ENCODE data around the gene ASAP2.

ASAP2 gene

DNA sequence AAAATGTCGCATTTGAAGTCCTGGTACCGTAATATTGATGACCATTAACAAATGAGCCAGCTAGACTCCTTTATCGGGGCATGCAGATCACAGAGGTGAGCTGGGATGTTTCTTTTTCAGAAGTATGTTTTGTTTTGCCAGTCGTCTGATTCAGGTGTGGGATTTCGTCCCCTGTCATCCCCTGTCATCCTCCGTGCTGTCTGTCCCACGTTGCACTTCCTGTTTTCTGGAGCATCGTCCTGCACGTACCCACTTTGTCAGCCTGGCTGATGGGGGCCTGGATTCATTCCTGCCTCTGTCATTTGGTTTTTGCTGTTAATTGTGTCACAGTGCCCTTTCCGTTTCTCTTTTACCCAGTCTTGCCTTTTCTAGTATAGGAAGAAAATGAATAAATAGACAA, 72.8 kb downstream of the ASAP2 start:
- DNase-seq, result no peak

DNA sequence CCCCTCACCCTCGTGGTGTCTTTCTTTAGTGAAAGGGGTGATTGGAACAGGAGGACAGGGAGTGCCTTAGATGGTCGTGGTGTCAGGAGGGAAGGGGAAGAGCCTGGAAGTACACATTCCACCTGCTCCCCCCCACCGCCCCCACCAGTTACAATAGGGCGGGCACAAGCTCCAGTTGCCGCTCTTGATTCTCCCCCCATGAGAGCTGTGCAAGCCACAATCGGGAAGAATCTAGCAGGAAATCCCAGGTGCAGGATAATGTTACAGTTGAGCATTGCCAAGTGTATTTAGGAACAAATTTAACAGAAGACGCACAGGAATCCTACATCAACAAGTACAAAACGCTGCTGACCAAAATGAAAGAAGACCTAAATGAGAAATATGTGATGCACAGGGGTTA, 73.6 kb downstream of the ASAP2 start:
- no peak for DNase-seq

DNA sequence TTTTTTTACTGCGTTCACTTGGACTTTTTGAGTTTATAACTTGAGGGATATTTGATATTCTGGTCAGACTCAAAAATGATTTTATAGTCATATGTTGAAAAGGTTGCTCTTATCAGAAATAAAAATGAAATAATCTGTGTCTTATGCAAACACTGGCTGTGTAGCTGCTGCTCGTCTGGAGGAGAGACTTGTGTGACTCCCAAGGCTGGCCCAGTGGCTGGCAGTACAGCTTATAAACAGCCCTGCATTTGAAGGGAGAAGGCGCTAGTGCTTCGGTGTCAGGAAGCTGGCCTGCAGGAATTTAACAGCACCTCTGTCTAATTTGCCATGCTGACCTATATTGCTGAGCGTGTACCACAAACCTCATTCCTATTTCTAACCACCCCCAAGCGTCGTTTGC, 74.5 kb downstream of the ASAP2 start:
- no peak for DNase-seq

DNA sequence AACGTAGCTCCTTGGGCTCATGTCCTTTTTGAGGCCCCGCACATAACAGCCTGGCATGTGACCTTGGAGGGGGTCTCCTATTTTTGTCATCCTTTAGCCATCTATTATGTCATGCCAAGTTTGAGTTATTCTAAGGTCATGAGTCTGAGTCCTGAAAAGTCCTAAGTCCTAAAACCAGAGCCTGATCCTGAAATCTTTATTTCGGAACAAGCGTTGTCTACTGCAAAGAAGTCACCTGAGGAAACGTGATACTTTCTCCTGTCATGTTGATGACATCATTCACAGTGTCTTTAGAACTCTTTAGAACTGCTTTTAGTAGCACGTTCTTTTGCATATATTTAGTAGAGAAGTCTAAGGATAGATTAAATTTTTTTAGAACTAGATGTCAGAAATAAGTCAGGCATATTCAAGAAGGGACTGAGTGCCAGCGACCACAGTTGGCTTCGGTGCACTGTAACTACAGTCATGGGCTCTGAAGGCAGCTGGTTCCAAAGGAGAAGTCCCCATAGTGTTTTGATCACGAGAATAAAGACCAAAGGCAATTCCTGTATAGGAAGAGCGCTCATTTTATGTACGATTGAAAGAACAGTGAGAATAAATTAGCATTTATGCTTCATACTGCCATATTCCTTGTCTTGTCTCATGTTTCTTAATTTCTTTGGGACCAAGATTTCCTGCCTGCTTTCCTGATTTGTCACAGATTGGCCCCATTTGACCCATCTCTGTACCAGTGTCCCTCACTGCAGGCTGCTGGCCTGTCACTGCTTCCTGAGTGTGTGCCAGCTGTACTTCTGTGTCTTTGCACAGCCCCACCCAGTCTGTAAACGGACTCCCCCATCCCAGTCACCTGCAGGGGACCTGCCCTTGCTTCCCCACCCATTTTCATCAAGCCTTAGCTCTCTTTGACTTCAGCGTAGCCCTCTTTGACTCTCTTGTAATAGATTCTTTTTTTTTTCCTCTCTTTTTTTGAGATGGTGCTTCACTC, 75.8 kb downstream of the ASAP2 start:
- no peak for DNase-seq

DNA sequence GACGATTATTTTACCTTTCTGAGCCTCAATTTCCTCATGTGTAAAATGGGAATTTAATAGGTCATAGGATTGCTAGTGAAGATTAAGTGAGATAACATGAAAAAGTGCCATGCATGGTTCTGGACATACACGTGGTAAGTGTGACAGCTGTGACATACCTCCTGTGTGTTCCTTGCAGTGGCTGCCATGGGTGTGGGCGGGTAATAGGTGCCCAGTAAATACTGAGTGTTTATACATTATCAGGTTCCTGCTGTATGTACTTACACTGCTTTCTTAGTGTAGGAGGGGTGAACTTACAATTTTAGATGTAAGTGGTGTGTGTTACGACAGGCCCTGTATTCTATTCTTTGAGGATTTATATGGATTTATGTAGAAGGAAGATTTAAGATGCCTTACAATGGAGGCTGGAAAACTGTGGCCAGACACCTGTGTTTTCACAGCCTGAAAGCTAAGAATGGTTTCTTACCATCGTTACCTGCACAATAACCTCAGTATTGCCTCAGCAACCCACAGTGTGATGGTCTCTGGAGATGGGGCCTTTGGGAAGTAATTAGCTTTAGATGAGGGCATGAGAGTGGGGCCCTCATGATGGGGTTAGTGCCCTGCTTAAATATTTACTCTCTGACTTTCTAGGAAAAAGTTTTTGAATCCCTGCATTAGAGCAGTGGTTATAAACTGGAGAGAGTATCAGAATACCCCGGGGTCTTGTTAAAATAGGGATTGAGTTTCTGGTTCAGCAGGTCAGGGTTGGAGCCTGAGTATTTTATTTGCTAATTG, 78.1 kb downstream of the ASAP2 start:
- no peak for DNase-seq

DNA sequence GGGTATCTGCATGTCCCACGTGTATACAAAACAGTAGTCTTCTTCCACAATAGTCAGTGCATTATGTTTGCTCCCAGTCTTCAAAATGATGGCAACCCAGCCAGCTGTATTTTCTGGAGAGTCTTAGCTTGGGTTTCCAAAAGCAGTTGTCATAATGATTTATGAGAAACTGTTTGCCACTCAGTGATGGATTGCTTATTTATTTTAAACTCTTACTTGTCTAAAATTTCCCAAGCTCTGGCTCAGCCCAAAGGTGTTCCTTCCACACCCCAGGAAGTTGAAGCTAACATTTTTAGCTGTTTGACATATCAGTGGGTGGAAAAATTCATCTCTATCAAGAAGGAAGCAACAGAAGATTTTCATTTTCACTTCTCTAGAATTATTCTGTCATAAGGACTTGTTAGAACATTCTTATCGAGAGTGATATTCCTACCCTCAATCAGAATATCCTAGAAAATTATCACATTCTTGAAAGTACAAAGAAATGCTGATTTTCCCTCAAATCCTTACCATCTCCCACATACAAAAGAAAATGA, 78.8 kb downstream of the ASAP2 start:
- DNase-seq, result no peak

DNA sequence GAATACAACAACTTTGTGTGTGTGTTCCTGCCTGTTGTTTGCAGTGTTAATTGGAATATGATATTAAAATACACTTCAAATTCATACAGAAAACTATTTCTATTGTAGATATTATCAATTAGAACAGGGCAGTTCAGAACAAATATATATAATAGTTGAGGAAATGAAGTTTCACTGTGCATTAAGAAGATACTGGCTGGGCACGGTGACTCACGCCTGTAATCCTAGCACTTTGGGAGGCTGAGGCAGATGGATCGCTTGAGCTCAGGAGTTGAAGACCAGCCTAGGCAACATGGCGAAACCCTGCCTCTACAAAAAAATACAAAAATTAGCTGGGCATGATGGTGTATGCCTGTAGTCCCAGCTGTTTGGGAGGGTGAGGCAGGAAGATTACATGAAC, 79.3 kb downstream of the ASAP2 start:
- DNase-seq, result no peak

DNA sequence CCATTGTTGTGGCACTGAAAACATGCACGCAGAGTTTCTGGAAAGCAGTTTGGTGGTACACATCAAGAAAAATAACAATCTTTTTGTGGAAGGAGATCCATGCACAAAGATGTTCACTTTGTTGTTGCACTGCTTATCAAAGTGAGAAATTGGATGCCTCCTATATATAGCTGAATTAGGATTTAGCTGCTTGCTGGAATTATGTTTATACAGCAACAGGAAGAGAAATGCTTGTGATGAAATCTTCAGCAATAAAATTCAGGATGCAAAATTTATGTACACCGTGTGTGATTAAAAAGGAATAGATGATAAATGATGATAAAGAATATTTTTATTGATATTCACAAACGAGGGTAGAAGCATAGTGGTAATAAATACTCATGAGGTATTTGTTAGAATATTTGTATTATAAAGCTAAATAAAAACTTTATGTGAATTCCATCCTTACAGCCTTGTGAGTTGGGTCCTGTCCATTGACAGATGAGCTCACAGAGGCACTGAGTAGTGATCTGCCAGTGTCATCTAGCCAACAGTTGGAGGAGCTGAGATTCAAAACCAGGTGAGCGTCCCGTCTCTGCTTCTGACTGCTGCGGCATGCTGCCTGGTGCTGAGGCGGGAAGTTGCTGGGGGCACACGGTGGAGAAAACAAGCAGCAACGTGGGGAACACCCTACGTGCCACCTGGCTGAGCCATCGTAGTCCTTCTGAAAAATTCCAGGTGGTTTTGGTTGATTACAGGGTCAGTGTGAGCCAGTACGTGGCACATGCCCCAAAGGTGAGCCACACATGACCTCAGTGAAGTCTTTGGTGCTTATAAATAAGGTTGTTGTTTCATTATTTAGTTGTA, 80.2 kb downstream of the ASAP2 start:
- DNase-seq, result no peak

DNA sequence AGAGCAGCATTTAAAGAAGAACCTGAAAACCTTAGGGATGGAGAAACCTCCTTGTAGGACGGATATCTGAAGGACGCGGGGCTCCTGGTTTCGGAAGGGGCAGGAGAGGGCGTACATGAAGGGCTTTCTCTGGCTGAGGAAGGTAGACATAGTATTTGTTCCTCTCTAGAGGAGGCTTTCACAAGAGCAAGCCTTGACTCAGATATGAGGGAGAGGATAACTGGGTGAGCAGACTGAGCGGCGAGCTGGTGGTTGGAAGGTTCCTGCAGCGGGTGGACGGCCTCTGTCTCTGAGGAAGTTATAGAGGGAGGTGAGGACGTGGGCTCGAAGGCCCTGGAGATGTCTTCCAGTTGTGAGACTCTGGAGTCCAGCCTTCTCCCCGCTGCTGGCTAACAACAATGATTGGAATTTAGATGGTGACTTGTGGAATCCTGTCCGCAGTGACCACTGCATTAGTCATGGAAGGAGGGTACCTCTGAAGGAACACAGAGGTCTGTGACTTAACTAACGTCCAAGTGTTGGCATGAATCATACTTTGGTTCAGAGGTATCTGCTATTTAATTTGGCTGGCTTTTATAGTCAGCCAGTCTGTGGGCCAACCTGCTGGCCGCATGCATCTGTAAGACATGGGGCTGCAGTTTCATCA, 80.9 kb downstream of the ASAP2 start:
- no peak for DNase-seq

DNA sequence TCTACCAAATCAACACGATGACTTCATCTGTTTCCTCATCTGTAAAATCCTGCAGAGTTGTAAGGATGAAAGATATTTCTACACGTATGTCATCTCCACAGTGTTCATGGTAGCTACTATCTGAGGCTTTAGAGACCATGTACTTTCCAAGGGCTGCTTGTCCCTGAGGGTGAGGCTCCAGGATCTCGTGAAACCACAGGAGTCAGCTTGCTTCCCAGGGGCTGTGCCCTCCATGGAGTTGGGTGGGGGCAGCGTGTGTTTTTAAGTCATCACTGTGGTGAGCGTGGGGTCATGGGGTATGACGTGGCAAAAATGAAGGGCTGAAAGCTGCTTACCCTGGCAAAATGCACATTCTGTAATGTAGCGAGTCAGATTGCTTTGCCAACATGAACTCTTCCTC, 81.6 kb downstream of the ASAP2 start:
- DNase-seq, result no peak

DNA sequence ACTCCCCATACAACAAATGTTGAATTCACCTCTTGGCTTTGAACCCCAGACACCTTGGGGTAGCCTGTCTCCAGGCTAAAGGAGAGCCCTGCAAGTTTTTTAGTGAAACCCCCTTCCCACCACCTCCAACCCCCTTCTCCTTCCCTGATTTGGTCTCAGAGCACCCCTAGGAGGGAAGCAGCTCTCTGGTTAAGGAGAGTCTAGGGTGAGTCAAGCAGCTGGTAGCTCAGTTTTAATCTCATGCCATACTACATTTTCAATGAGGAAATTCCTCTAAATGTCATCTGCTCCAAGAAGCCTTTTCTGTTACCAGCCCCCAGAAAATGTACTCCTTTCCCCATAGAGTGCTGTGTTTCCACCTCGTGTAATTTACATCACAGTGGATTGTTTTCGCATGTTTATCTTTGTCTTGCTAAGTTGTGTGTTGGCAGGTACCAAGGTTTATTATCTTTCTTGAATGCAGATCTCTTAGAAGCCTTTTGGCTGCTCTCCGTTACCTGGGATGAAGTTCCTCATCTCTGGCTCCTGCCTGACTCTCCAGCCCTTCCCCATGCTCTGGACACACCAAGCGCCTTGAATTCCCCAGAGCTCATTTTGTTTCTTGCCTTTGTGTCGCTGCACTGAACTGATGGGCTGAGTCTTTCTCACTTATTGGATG, 82.2 kb downstream of the ASAP2 start:
- no peak for DNase-seq

DNA sequence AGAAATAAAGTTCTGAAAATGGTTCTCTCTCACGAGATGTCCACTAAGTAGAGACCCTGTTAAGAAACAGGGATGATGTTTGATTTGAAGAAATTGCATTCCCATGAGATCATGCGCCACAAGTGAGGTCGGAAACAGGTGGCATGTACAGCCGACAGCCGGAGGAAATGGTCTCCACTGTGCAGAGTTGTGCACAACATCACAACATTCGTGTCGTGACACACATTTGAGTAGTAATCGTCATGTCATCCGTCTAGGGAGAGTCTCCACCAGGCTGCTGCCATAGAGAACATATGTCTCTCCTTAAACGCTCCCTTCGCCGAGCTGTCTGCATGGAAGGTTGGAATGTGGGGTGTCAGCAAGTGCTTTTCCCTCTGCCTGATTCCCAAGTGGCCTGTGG, 84.7 kb downstream of the ASAP2 start:
- DNase-seq, result no peak

DNA sequence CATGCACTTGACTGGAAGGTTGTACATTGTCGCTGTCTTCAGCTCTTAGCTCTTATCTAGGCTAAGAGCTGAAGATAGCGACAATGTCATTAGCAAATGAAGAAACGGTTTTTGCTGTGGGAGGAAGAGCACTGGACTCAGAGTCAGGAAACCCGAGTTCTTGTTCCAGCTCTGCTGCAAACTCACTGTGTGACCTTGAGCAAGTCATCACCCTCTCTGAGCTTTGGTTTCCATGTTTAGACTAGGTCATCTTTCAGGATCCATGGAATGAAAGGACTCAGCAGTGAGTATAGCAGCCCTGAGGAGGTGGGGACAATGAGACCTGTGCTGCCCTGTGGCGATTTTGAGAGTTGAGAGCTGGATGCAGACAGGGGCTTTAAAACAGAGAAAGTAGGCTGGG, 85.3 kb downstream of the ASAP2 start:
- DNase-seq, result no peak

DNA sequence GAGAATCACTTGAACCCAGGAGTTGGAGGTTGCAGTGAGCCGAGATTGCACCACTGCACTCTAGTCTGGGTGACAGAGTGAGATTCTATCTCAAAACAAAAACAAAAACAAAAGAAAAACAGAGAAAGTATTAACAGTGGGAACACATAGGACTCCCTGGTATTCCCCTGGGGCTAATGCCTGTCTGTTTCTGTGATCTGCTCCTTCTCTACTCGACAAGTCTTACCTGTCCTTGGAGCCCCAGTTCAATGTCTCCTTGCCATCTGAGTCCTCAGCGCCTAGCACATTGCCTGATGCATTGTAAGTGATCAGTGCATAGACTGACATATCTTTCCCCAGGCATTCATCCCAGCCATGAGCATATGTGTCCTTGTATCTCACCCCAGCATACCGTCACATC, 85.8 kb downstream of the ASAP2 start:
- DNase-seq, result no peak

DNA sequence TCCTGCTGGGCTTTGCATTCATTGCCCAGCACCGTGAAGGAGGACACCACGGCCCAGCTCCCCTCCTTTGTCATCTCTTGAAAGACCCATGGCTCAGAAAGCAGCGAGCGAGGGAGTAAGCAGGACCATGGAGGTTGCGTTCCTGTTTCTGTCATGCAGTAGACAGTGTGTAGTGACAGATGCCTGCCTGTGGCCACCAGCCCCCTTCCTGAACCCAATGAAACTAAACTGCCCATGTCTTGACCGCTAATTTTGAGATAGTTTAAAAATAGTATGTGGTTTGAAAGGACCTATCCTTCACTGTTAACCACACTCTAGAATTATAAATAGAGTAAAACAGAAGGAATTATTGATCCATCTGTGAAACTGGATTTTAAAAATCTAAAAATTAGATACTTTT, 88.2 kb downstream of the ASAP2 start:
- no peak for DNase-seq

DNA sequence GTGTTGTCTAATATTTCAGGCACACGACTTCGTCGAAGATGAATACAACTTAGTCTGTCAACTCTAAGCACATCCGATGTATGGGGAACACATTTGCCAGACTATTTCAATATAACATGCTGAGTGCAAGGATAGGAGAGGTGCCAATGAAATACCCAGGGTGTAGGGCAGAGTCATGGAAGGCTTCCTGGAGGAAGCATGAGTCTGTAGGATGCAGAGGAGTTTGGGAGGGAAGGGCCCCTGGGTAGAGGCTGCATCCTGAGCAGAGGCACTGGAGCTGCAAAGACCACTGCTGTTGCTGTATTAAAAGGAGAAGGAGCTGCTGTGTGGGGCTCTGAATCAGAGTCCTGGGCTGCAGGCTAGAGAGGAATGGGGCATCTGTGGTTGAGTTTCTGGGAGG, 89.9 kb downstream of the ASAP2 start:
- no peak for DNase-seq

DNA sequence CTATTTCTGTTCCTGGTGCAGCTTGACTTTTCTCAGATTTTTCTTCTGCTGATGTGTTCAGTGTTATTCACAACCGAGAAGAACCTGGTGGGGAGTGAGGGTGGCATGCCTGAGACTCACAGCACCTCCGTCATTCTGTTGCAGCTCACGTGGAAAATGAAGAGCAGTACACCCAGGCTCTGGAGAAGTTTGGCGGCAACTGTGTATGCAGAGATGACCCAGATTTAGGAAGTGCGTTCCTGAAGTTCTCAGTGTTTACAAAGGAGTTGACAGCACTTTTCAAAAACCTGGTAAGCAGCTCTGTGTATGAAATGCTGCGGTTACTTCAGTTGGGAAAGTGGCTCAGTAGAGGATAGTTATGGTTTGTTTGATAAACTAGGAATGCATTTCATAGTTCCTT, 90.5 kb downstream of the ASAP2 start:
- DNase-seq, result no peak

DNA sequence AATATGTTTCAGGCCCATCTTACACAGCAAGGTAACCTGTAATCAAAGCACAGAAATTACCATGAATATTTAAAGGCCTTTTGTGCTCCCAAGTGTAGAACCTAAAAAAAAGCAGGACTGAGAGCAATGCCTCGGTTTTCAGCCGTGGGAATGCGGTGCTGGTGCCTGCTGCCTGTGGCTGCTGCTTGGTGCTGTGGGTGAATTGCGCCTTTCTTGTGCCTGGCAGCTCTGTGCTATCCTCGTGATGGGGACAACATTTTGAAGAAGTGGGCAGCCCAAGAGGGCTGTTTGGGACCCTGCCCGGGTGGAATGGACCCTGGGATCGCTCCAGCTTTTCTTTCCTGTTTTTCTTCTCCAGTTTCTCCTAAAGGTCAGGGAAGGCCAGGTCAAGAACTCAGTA, 91.2 kb downstream of the ASAP2 start:
- DNase-seq, result no peak

DNA sequence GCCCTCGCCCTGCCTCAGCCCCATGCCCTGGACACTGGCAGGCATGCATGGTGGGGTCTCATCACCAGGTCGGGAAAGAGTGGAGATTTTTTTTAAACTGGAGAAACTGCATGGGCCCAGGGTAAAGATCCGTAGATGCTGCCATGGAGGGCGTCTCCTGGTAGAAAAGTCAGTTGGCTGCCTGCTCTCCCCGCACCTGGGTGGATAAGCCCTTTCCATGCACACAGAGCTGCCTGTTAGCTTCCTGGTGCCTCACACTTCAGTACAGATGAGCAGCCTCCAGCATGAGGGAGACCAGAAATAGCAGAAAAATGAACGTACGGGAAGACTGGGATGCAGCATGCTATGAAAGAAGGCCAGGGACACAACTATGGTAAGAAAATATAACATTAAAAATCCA, 92.0 kb downstream of the ASAP2 start:
- no peak for DNase-seq

DNA sequence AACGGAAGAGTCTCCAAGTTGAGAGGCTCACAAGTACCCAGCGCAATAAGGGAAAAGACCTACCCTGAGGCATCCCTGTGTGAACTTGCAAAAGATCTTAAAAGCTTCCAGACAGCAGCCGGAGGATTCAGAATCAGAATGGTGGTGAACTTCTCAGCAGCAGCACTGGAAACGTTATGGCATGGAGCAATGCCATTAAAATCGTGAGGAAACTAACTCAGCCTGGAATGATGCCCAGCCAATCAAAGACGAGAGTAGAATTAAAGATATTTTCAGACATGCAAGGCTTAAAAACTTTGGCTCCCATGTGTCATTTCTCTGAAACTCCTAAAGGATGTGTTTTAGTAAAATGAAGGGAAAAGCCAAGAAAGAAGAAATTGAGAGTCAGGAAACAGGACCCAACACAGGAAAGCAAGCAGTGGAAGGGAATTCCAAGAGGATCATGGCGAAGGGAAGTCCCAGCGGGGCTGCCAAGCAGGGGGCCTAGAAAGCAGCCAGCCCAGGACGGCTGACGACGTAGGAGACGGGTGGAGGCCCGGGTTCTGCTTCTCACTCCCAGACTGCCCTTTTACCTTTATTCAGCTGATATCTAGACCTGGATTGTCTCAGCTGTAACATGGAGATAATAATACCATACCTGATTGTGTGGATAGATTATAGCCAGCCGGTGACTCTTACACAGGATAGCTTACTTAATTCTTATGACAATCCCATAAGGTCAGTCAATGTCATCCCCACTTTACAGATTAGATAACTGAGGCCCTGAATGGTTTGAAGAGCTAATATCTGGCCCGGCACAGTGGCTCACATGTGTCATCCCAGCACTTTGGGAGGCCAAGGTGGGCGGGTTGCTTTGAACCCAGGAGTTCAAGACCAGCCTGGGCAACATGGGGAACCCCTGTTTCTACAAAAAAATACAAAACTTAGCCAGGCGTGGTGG, 92.8 kb downstream of the ASAP2 start:
- no peak for DNase-seq

DNA sequence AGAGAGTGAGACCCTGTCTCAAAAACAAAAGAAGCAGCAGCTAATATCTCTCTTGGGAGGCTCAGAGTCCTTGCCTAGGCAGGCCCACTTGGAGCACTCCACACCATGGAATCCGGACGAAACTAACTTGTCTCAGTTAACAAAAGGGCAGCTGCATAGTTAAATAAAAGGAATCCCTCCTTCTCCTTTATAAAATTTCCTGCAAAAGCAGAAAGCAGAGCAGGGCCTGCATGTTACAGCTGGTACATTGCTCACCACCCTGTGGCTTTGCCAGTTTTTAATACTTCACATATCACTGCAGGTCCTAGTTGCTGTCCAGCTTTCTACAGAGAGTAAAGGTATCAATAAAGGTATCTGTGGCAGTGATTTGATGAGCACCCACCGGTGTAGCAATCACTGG, 93.6 kb downstream of the ASAP2 start:
- no peak for DNase-seq

Data from activated CD8-positive, alpha-beta memory T cell treated with anti-CD3 and anti-CD28 coated beads, Interleukin-2, amount 50 U/mL, for 48 hours (primary cell).